CD4-positive, alpha-beta T cell treated with Interleukin-4 for 1 hour (primary cell): ENCODE results near the gene ZNF697.
"Not testable (repeated sequence)": the region's sequence is repeated elsewhere in the genome, so short reads cannot be mapped to it uniquely, and the experiment has no call there.

ENCODE experiments used
- DNase-seq, 2 donors: peaks; one replicate each; pipeline ENCODE4 v3.0.0-alpha.2; 2020 to 2022

The ZNF697 gene

GRCh38 chr1:119626841-119627240 is 21.2 kb downstream of the ZNF697 start:
- DNase-seq, result no peak

GRCh38 chr1:119626011-119626545 is 22.0 kb downstream of the ZNF697 start:
- DNase-seq, result no peak

GRCh38 chr1:119623678-119624077 is 24.4 kb downstream of the ZNF697 start:
- no peak for DNase-seq

GRCh38 chr1:119623193-119623515 is 24.9 kb downstream of the ZNF697 start:
- no peak for DNase-seq

GRCh38 chr1:119622311-119623192 is 25.5 kb downstream of the ZNF697 start:
- DNase-seq, result no peak

- DNase-seq, result no peak
Measured at GRCh38 chr1:119621705-119622104, 26.4 kb downstream of the ZNF697 start.

- no peak for DNase-seq
Measured at GRCh38 chr1:119617751-119618691, 30.0 kb downstream of the ZNF697 start.

- DNase-seq, result peak in 1 of 2 donors; percentile 18
Measured at GRCh38 chr1:119616748-119617147, 31.3 kb downstream of the ZNF697 start.

GRCh38 chr1:119615100-119615499 is 33.0 kb downstream of the ZNF697 start:
- not testable (repeated sequence) for DNase-seq

- peak; percentile 43 to 64 for DNase-seq
Measured at GRCh38 chr1:119613769-119614720, 34.0 kb downstream of the ZNF697 start.

GRCh38 chr1:119611701-119612113 is 36.4 kb downstream of the ZNF697 start:
- DNase-seq, result peak; percentile 34 to 38

- not testable (repeated sequence) for DNase-seq
Measured at GRCh38 chr1:119608816-119609215, 39.2 kb downstream of the ZNF697 start.

- not testable (repeated sequence) for DNase-seq
Measured at GRCh38 chr1:119607087-119607807, 40.8 kb downstream of the ZNF697 start.

- DNase-seq, result no peak
Measured at GRCh38 chr1:119606394-119606793, 41.7 kb downstream of the ZNF697 start.

GRCh38 chr1:119605686-119606085 is 42.4 kb downstream of the ZNF697 start:
- DNase-seq, result no peak

GRCh38 chr1:119605080-119605479 is 43.0 kb downstream of the ZNF697 start:
- not testable (repeated sequence) for DNase-seq

- DNase-seq, result no peak
Measured at GRCh38 chr1:119603695-119604094, 44.4 kb downstream of the ZNF697 start.

- not testable (repeated sequence) for DNase-seq
Measured at GRCh38 chr1:119603241-119603640, 44.8 kb downstream of the ZNF697 start.

GRCh38 chr1:119602789-119603188 is 45.3 kb downstream of the ZNF697 start:
- not testable (repeated sequence) for DNase-seq

- DNase-seq, result no peak
Measured at GRCh38 chr1:119602169-119602568, 45.9 kb downstream of the ZNF697 start.

GRCh38 chr1:119600976-119601375 is 47.1 kb downstream of the ZNF697 start:
- no peak for DNase-seq
